ENCODE results near the gene GON4L. TPM values are rescaled to one million over a fixed set of nuclear protein-coding genes. Genes with fewer than 3 reads are reported as not detected.

Gene GON4L
- total RNA-seq, 1 donor from 2014 or later: 57.0 TPM

- Mint-ChIP-seq H3K9me3 (ENCODE audit: unreplicated experiment) (no peaks in the 10 kb centered on the region), H3K27me3 (ENCODE audit: unreplicated experiment) (no peaks in the 10 kb centered on the region), H3K4me1 (ENCODE audit: unreplicated experiment) (peaks cover 29% of the 10 kb centered on the region), H3K27ac (ENCODE audit: unreplicated experiment) (peak overlapping the region; percentile 97), H3K4me3 (ENCODE audit: unreplicated experiment) (peak overlapping the region; percentile 96), H3K36me3 (ENCODE audit: unreplicated experiment) (peaks cover 20% of the 10 kb centered on the region)
- no peak for TF ChIP-seq CTCF (IDR thresholded peaks at IDR 0.05)
- no peak for DNase-seq (ENCODE audit: extremely low spot score, unreplicated experiment)
Observed at GRCh38 chr1:155856257-155856974, 598 bp downstream of the GON4L start.

GRCh38 chr1:155850345-155850744 lies 6.7 kb downstream of the GON4L start:
- Mint-ChIP-seq H3K27me3 (ENCODE audit: unreplicated experiment) (no peaks in the 10 kb centered on the region), H3K9me3 (ENCODE audit: unreplicated experiment) (no peaks in the 10 kb centered on the region), H3K4me3 (ENCODE audit: unreplicated experiment) (no peak overlapping the region), H3K36me3 (ENCODE audit: unreplicated experiment) (peaks cover 40% of the 10 kb centered on the region), H3K27ac (ENCODE audit: unreplicated experiment) (no peak overlapping the region), H3K4me1 (ENCODE audit: unreplicated experiment) (peaks cover 4% of the 10 kb centered on the region)
- no peak for TF ChIP-seq CTCF (IDR thresholded peaks at IDR 0.05)
- no peak for DNase-seq (ENCODE audit: extremely low spot score, unreplicated experiment)

- Mint-ChIP-seq H3K36me3 (ENCODE audit: unreplicated experiment) (peaks cover 39% of the 10 kb centered on the region), H3K4me1 (ENCODE audit: unreplicated experiment) (peaks cover 4% of the 10 kb centered on the region), H3K4me3 (ENCODE audit: unreplicated experiment) (no peak overlapping the region), H3K9me3 (ENCODE audit: unreplicated experiment) (no peaks in the 10 kb centered on the region), H3K27ac (ENCODE audit: unreplicated experiment) (peak overlapping the region; percentile 54), H3K27me3 (ENCODE audit: unreplicated experiment) (no peaks in the 10 kb centered on the region)
- no peak for TF ChIP-seq CTCF (IDR thresholded peaks at IDR 0.05)
- DNase-seq (ENCODE audit: extremely low spot score, unreplicated experiment): no peak
Observed at GRCh38 chr1:155847823-155848529, 9.0 kb downstream of the GON4L start.

- peaks cover under 1% of the 10 kb centered on the region for H3K4me1 Mint-ChIP-seq (ENCODE audit: unreplicated experiment)
- DNase-seq (ENCODE audit: extremely low spot score, unreplicated experiment): no peak
- no peaks in the 10 kb centered on the region for H3K27me3 Mint-ChIP-seq (ENCODE audit: unreplicated experiment)
- H3K36me3 Mint-ChIP-seq (ENCODE audit: unreplicated experiment): peaks cover 27% of the 10 kb centered on the region
- no peaks in the 10 kb centered on the region for H3K9me3 Mint-ChIP-seq (ENCODE audit: unreplicated experiment)
- no peak overlapping the region for H3K27ac Mint-ChIP-seq (ENCODE audit: unreplicated experiment)
- TF ChIP-seq CTCF (IDR thresholded peaks at IDR 0.05): no peak
- no peak overlapping the region for H3K4me3 Mint-ChIP-seq (ENCODE audit: unreplicated experiment)
Observed at GRCh38 chr1:155844860-155845421, 12.1 kb downstream of the GON4L start.

- peaks cover 22% of the 10 kb centered on the region for H3K36me3 Mint-ChIP-seq (ENCODE audit: unreplicated experiment)
- H3K27me3 Mint-ChIP-seq (ENCODE audit: unreplicated experiment): no peaks in the 10 kb centered on the region
- H3K27ac Mint-ChIP-seq (ENCODE audit: unreplicated experiment): no peak overlapping the region
Observed at GRCh38 chr1:155840386-155840785, 16.6 kb downstream of the GON4L start.

More at GRCh38 chr1:155840386-155840785, 16.6 kb downstream of the GON4L start:
- H3K4me3 Mint-ChIP-seq (ENCODE audit: unreplicated experiment): no peak overlapping the region
- DNase-seq (ENCODE audit: extremely low spot score, unreplicated experiment): no peak
- TF ChIP-seq CTCF (IDR thresholded peaks at IDR 0.05): no peak
- peaks cover 6% of the 10 kb centered on the region for H3K4me1 Mint-ChIP-seq (ENCODE audit: unreplicated experiment)
- H3K9me3 Mint-ChIP-seq (ENCODE audit: unreplicated experiment): no peaks in the 10 kb centered on the region
